GM10847 (cell line): Measurements from ENCODE around the gene INTS12.
A peak's percentile ranks its signal among the peaks of the same experiment; 100 is the strongest.

ENCODE experiments used
- POLR2A ChIP-seq: IDR thresholded peaks from 2 replicates; pipeline ENCODE4 v1.6.1; 2011; ENCODE audit not compliant: insufficient read length; ENCODE audit errors: extremely low read depth

Gene INTS12, protein sequence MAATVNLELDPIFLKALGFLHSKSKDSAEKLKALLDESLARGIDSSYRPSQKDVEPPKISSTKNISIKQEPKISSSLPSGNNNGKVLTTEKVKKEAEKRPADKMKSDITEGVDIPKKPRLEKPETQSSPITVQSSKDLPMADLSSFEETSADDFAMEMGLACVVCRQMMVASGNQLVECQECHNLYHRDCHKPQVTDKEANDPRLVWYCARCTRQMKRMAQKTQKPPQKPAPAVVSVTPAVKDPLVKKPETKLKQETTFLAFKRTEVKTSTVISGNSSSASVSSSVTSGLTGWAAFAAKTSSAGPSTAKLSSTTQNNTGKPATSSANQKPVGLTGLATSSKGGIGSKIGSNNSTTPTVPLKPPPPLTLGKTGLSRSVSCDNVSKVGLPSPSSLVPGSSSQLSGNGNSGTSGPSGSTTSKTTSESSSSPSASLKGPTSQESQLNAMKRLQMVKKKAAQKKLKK

DNA sequence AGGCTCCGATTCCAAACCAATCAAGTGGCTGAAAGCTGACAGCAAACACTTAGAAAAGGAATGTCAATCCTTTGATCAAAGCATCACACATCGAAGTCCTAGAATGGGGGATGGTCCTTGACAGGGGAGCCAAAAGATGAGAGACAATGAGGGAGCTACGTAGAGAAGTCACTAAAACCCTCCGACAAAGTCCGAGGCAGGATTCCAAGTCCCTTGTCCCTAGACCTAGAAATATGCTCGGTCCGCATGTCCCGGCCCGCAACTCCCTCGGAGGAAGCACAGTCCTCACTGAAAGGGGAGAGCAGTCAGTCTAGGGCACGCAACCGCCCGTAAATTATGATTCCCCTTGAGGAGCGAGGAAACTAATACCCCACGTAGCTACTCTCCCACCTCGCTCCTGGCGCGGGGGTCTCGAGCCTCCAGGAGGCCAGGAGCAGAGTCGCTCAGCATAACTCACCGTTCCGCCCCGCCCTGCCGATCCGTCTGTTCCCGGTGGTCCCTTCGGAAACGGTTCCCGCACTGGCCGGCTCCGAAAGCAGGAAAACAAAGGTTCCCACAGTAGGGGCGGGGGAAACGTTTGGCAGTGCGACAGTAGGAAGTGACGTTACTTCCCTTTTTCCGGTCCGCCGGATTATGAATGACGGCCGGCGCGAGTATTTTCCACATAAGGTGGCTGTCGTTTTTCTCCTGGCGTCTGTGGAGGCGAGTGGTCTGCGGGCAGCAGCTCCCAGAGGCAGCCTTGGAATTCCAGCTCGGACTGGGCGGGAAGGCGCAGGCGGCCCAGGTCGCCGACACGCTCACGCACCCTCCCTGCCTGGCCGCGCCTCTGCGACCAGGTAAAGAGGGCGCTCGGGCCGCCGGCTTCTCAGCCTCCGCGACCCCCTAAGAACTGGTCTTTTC, at the start of gene INTS12, which contains the start of gene GSTCD:
TSS of gene INTS12 (minus strand) at position 509 of the 900 bp plus-strand sequence. CDS start 8,684 bp downstream, outside the sequence.
TSS of gene GSTCD (plus strand) at position 604 of the 900 bp plus-strand sequence. CDS start 8,830 bp downstream, outside the sequence.
- TF ChIP-seq POLR2A, result peak; percentile 89

- no peak for TF ChIP-seq POLR2A
These were observed 46.9 kb upstream of the INTS12 start for GRCh38 chr4:105755375-105755774.

DNA sequence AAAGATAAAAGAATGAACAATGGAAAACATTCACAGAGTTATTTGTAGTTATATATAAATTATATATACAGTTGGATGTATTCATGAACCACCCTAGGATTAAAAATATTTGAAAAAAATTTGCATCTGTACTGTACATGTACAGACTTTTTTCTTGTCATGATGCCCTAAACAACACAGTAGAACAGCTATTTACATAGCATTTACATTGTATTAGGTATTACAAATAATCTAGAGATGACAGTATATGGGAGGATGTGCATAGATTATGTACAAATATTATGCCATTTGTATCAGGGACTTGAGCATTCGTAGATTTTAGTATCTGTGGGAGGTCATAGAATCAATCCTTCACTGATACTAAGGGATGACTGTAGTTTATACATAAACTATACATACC, 44.9 kb upstream of the INTS12 start:
- TF ChIP-seq POLR2A, result no peak

GRCh38 chr4:105751718-105752299, 43.3 kb upstream of the INTS12 start:
- TF ChIP-seq POLR2A, result no peak

DNA sequence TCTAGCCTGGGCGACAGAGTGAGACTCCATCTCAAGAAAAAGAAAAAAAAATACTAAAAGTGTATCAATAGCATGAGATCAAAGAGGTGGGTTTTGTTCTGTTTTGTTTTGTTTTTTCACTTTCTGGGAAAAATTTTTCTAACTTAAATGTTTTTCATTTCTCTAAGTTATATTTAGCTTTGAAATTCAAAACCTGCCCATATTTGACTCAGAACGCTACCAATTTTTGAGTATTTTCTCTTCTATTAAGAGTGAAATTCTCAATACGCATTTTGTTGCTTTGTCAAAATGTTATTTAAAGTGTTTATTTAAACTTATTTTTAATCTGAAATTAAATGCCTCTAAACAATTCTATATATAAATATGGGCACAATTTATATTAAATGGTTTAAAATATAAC, 39.7 kb upstream of the INTS12 start:
- no peak for TF ChIP-seq POLR2A

DNA sequence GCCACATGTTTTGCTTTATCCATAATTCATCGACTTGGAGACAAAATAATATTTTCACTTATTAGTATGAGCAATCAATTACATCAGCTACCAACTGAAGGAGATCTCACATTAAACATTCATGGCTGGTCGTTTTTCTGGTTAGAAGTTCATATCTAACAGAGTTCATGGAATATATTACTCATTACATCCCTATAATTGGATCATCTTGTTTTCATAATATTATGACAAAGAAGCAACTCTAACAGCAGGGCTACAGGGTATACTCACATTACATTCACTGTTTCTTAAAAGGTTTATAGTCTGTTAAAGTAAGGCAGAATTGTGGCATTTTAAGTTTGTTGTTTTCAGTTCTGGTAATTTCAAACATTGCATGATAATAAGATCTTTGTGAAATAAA, 33.1 kb upstream of the INTS12 start:
- TF ChIP-seq POLR2A, result no peak

GRCh38 chr4:105725623-105726022, 17.1 kb upstream of the INTS12 start:
- TF ChIP-seq POLR2A, result no peak

- TF ChIP-seq POLR2A, result no peak
These were observed 10.7 kb upstream of the INTS12 start for GRCh38 chr4:105719204-105719603.

DNA sequence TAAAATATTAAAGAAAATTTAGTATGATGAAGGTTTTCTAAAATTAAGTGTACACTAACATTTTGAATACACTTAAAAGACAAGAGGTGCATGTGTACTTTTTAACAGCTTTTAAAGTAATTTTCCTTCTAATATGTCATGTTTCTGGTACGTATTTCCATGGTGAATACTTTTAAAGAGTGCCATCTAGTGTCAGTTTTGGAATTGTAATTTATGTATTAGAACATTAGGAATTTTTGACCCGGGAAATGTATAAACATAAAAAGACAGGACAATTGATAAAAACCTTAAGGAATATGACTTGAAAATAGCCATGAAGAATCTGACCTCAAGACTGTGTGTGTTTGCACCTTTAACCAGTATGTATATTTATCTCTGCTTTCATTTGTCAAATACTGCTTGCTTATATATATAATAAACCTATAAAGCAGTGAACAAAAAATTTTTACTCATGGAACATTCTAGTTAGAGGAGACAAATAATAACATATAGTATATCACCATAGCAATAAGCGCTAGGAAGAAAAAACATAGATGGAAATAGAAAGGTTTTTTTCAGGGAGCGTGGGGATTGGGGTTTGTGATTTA, 7.3 kb upstream of the INTS12 start:
- no peak for TF ChIP-seq POLR2A

GRCh38 chr4:105714932-105715331, 6.4 kb upstream of the INTS12 start:
- TF ChIP-seq POLR2A, result no peak

DNA sequence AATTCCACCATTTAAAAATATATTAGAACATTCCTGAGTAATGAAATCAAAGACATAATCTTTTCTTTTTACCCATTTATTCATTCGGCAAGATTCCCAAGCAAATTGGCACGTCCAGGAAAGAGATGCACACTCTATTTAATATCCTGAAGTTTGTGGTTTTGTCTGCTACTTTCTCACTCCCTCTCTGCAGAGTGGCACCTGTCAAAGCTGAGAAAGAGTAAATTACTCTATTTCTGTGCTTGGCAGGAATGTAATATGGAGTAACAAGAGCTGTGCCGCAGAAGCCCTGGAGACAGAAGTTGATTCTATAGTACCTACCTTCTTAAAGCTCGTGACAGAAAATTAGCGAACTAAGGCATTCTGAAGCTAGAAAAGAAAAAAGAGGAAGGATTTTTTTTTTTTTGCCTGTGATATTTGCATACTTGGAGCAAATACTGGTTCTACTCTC, 5.6 kb upstream of the INTS12 start:
- no peak for TF ChIP-seq POLR2A

DNA sequence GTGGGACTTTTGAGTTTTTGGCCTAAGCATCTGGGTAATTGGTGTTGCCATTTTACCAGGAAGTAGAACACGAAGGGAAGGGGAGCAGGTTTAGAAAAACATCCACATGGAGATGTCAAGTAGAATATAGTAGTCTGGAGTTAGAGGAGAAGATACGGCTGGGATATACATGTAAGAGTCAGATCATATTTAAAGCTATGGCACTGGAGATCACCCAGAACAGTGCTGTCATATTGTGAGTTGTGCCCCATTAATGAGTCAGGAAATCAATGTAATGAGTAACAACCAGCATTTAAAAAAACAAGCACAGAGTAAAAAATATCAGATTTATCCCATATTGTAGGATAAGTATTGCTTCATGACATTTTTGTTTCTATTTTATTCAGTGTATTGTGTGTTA, 4.3 kb upstream of the INTS12 start:
- TF ChIP-seq POLR2A, result no peak

GRCh38 chr4:105710678-105711077, 2.2 kb upstream of the INTS12 start:
- no peak for TF ChIP-seq POLR2A

- TF ChIP-seq POLR2A, result no peak
These were observed 1.6 kb upstream of the INTS12 start for GRCh38 chr4:105710012-105710600.

GRCh38 chr4:105709081-105709450, 577 bp upstream of the INTS12 start:
- no peak for TF ChIP-seq POLR2A

GRCh38 chr4:105707782-105708180, 708 bp downstream of the INTS12 start:
- no peak for TF ChIP-seq POLR2A
